HG03521 (cell line): ENCODE measurements around the gene NKIRAS1.
A peak's percentile ranks its signal among the peaks of the same experiment; 100 is the strongest.

Experiments used
- ATAC-seq: cut with Tn5 transposase; IDR thresholded peaks from one replicate; pipeline ENCODE4 v1.9.1; 2021; ENCODE audit warnings: mild to moderate bottlenecking, moderate library complexity; ENCODE audit not compliant: unreplicated experiment

The NKIRAS1 gene

GRCh38 chr3:23916886-23917678 is at the start of gene NKIRAS1, which contains the start of gene RPL15:
TSS of gene NKIRAS1 (minus strand) at chr3:23916990. CDS start at chr3:23910904, 6,086 bp downstream.
TSS of gene RPL15 (plus strand) at chr3:23917132. CDS start at chr3:23917860, 728 bp downstream.
- peak; percentile 94 for ATAC-seq

- ATAC-seq = no peak
Measured at GRCh38 chr3:23966328-23966727, 49.5 kb upstream of the NKIRAS1 start.

- no peak for ATAC-seq
Measured at GRCh38 chr3:23964537-23965235, 47.9 kb upstream of the NKIRAS1 start.

GRCh38 chr3:23961913-23962312 is 45.1 kb upstream of the NKIRAS1 start:
- no peak for ATAC-seq

- ATAC-seq = no peak
Measured at GRCh38 chr3:23961066-23961465, 44.3 kb upstream of the NKIRAS1 start.

GRCh38 chr3:23960649-23961048 is 43.9 kb upstream of the NKIRAS1 start:
- ATAC-seq = no peak

- no peak for ATAC-seq
Measured at GRCh38 chr3:23959135-23959900, 42.5 kb upstream of the NKIRAS1 start.

- ATAC-seq = no peak
Measured at GRCh38 chr3:23956701-23957100, 39.9 kb upstream of the NKIRAS1 start.

GRCh38 chr3:23954144-23954543 is 37.4 kb upstream of the NKIRAS1 start:
- ATAC-seq = no peak

GRCh38 chr3:23953523-23953922 is 36.7 kb upstream of the NKIRAS1 start:
- ATAC-seq = no peak

- ATAC-seq = peak; percentile 39
Measured at GRCh38 chr3:23952646-23953045, 35.9 kb upstream of the NKIRAS1 start.

- peak; percentile 21 for ATAC-seq
Measured at GRCh38 chr3:23950293-23950692, 33.5 kb upstream of the NKIRAS1 start.

GRCh38 chr3:23949784-23950183 is 33.0 kb upstream of the NKIRAS1 start:
- no peak for ATAC-seq

- ATAC-seq = no peak
Measured at GRCh38 chr3:23948761-23949160, 32.0 kb upstream of the NKIRAS1 start.

GRCh38 chr3:23945913-23946687 is 29.3 kb upstream of the NKIRAS1 start:
- peak; percentile 76 for ATAC-seq

- ATAC-seq = no peak
Measured at GRCh38 chr3:23945663-23945912, 28.8 kb upstream of the NKIRAS1 start.

GRCh38 chr3:23944861-23945662 is 28.3 kb upstream of the NKIRAS1 start, which contains the start of gene NR1D2:
TSS of gene NR1D2 (plus strand) at chr3:23945286. CDS start at chr3:23945579, 293 bp downstream.
- peak; percentile 52 for ATAC-seq

- ATAC-seq = no peak
Measured at GRCh38 chr3:23944007-23944783, 27.4 kb upstream of the NKIRAS1 start.

GRCh38 chr3:23942546-23942945 is 25.8 kb upstream of the NKIRAS1 start:
- ATAC-seq = no peak
